HepG2 (cell line): Measurements from ENCODE around the gene APOL2. TPM values are rescaled to one million over a fixed set of nuclear protein-coding genes. Genes with fewer than 3 reads are reported as not detected.

Source experiments
- ATAC-seq: fragments of 200-7000 bp; cut with Tn5 transposase; 3 replicates; pipeline ENCODE4 v1.9.1; 2020; ENCODE audit warnings: mild to moderate bottlenecking, moderate library complexity
- BruUV-seq: library from RNA; stranded (reverse); fragments of 400-500 nt; replicated peaks from 2 replicates; lab custom pipeline; 2021; lab: Mats Ljungman, UMichigan
- CTCF ChIA-PET: fragments of 300-600 bp; formaldehyde crosslinking; extraction: SDS; loops from one replicate; lab custom pipeline; 2021; ENCODE audit warnings: low total read pairs, inconsistent platforms, low intra/inter-chr PET ratio; lab: Yijun Ruan, JAX
- POLR2A ChIA-PET: fragments of 350-600 bp; sonication (Branson Sonifier 250); formaldehyde crosslinking; loops from one replicate; lab custom pipeline; 2020; ENCODE audit warnings: antibody characterized with exemption, inconsistent platforms; lab: Yijun Ruan, JAX
- DNase-seq: peaks from one replicate; pipeline ENCODE4 v3.0.0-alpha.2; 2015; ENCODE audit warnings: low spot score
- FAIRE-seq: peaks from 3 replicates; lab custom pipeline; 2011; peaks lifted over from hg19 to GRCh38; lab: Jason Lieb, UNC
- H2AFZ ChIP-seq: one replicate; pipeline ENCODE4 v1.6.1; 2011; ENCODE audit warnings: low read length, inconsistent platforms
- H3K27ac ChIP-seq: fragments of 300-600 bp; 3 replicates; pipeline ENCODE4 v1.8.0; 2011; ENCODE audit warnings: mixed run types, mild to moderate bottlenecking, mixed read lengths, low read length, inconsistent platforms; ENCODE audit not compliant: insufficient read depth; ENCODE audit errors: extremely low read length
- H3K27me3 ChIP-seq, 2 experiments: fragments of 200-600 bp in 1 of 2; 2 replicates in 1 of 2; 3 replicates in 1 of 2; pipeline versions ENCODE4 v1.6.0 to v1.8.0; 2011; ENCODE audit warnings: low read length in 2 of 2, mild to moderate bottlenecking in 2 of 2, moderate library complexity in 2 of 2, inconsistent platforms in 1 of 2; ENCODE audit not compliant: insufficient read depth in 2 of 2, control insufficient read depth in 1 of 2
- H3K36me3 ChIP-seq, 2 experiments: fragments of 200-600 bp in 1 of 2; replicated peaks in 1 of 2; 2 replicates in 1 of 2; 3 replicates in 1 of 2; pipeline versions ENCODE4 v1.5.1 to v1.8.0; 2011; ENCODE audit warnings: low read length in 2 of 2, inconsistent platforms in 1 of 2; ENCODE audit not compliant: insufficient read depth in 2 of 2, control insufficient read depth in 1 of 2
- H3K4me1 ChIP-seq: 2 replicates; pipeline ENCODE4 v1.5.1; 2012; ENCODE audit warnings: low read length, inconsistent platforms; ENCODE audit not compliant: insufficient read depth
- H3K4me2 ChIP-seq: 2 replicates; pipeline ENCODE4 v1.6.0; 2011; ENCODE audit warnings: low read depth, low read length, inconsistent platforms
- H3K4me3 ChIP-seq, 3 experiments: fragments of 200-600 bp in 1 of 3; sonication (generic), shearing (Covaris generic) in 1 of 3; replicated peaks in 1 of 3; 2 replicates each; pipeline ENCODE4 v1.5.1; 2011 to 2016; ENCODE audit warnings: low read length in 3 of 3, inconsistent platforms in 2 of 3, low read depth in 2 of 3, mild to moderate bottlenecking in 2 of 3, control low read depth in 1 of 3, mixed read lengths in 1 of 3; ENCODE audit not compliant: insufficient read depth in 1 of 3
- H3K79me2 ChIP-seq: one replicate; pipeline ENCODE4 v1.6.1; 2011; ENCODE audit warnings: low read length, inconsistent platforms; ENCODE audit not compliant: insufficient read depth
- H3K9ac ChIP-seq: 2 replicates; pipeline ENCODE4 v1.6.0; 2011; ENCODE audit warnings: mild to moderate bottlenecking, low read depth, low read length, inconsistent platforms; ENCODE audit not compliant: insufficient read depth
- H3K9me3 ChIP-seq: 2 replicates; pipeline ENCODE4 v1.5.1; 2012; ENCODE audit warnings: mild to moderate bottlenecking, low read length
- H4K20me1 ChIP-seq: 2 replicates; pipeline ENCODE4 v1.6.0; 2011; ENCODE audit warnings: inconsistent platforms, mild to moderate bottlenecking, low read length, moderate library complexity; ENCODE audit not compliant: insufficient read depth
- ARID4A ChIP-seq: sonication (generic); formaldehyde crosslinking; IDR thresholded peaks from 2 replicates; pipeline ENCODE4 v1.5.0; 2020; ENCODE audit warnings: mild to moderate bottlenecking, missing genetic modification reagents, borderline replicate concordance
- BRCA1 ChIP-seq: sonication (generic); formaldehyde crosslinking; IDR thresholded peaks from 2 replicates; pipeline ENCODE4 v1.4.0; 2020; ENCODE audit warnings: missing genetic modification reagents
- HIVEP1 ChIP-seq: sonication (generic); formaldehyde crosslinking; IDR thresholded peaks from 2 replicates; pipeline ENCODE4 v1.4.0; 2020; ENCODE audit warnings: mild to moderate bottlenecking, missing genetic modification reagents
- MLXIP ChIP-seq: sonication (generic); formaldehyde crosslinking; IDR thresholded peaks from 2 replicates; pipeline ENCODE4 v1.9.0; 2021; ENCODE audit warnings: missing genetic modification reagents, borderline replicate concordance
- NBN ChIP-seq: fragments of 450-650 bp; conservative IDR thresholded peaks from 2 replicates; pipeline ENCODE4 v1.6.1; 2017
- SIX1 ChIP-seq: sonication (generic); formaldehyde crosslinking; IDR thresholded peaks from 2 replicates; pipeline ENCODE4 v1.4.0; 2020; ENCODE audit warnings: missing genetic modification reagents, borderline replicate concordance
- SP2 ChIP-seq: sonication (generic); formaldehyde crosslinking; IDR thresholded peaks from 2 replicates; pipeline ENCODE4 v1.5.1; 2020; ENCODE audit warnings: mild to moderate bottlenecking, missing genetic modification reagents
- SYNCRIP ChIP-seq: fragments of 200-400 bp; formaldehyde crosslinking; IDR thresholded peaks from 2 replicates; pipeline ENCODE4 v1.6.1; 2018; ENCODE audit warnings: mild to moderate bottlenecking, low read depth, low read length; ENCODE audit not compliant: insufficient read depth
- TFDP1 ChIP-seq: IDR thresholded peaks from 2 replicates; pipeline ENCODE4 v1.6.1; 2016; ENCODE audit warnings: missing compliant biosample characterization, missing genetic modification reagents, borderline replicate concordance
- ZFP37 ChIP-seq: sonication (generic); formaldehyde crosslinking; IDR thresholded peaks from 2 replicates; pipeline ENCODE4 v1.4.0; 2020; ENCODE audit warnings: missing genetic modification reagents, borderline replicate concordance
- ZNF530 ChIP-seq: sonication (generic); formaldehyde crosslinking; IDR thresholded peaks from 2 replicates; pipeline ENCODE4 v1.5.0; 2020; ENCODE audit warnings: low read depth, mild to moderate bottlenecking, missing genetic modification reagents
- ZNF772 ChIP-seq: sonication (generic); formaldehyde crosslinking; IDR thresholded peaks from 2 replicates; pipeline ENCODE4 v1.5.0; 2020; ENCODE audit warnings: mild to moderate bottlenecking, missing genetic modification reagents
- ZNF883 ChIP-seq: sonication (generic); formaldehyde crosslinking; IDR thresholded peaks from 2 replicates; pipeline ENCODE4 v1.5.1; 2020; ENCODE audit warnings: mild to moderate bottlenecking, missing genetic modification reagents; ENCODE audit errors: not compliant biosample characterization
- WGBS: methylation state at CpG from one replicate; pipeline ENCODE4 v1.1.6; 2017; ENCODE audit warnings: low lambda C conversion rate; 5-methylcytosine and 5-hydroxymethylcytosine counted together
- in situ Hi-C: cut with HindIII; loops from 2 replicates; pipeline ENCODE4 v1.10.0; 2017; ENCODE audit warnings: low pct_unique_long_range_greater_than_20kb; ENCODE audit not compliant: extremely low pct_ligation_motif_present
- intact Hi-C: fragments of 100-400 bp; cut with micrococcal nuclease; formaldehyde crosslinking; loops from one replicate; pipeline ENCODE4 v1.10.0; 2022; ENCODE audit not compliant: unreplicated experiment
- polyA plus RNA-seq, 8 experiments: library from polyadenylated mRNA; depleted of rRNA in 3 of 8; stranded (reverse) in 7 of 8; unstranded in 1 of 8; fragments of >200 nt; fragmentation: Illumina TruSeq in 4 of 8; extraction: Trizol in 4 of 8; gene quantifications; 2 replicates each; pipeline versions ENCODE4 v1.2.1 to v1.2.3, GENCODE V29; 2011 to 2016; ENCODE audit warnings: low read depth in 4 of 8, missing spikeins in 1 of 8, mixed read lengths in 1 of 8; ENCODE audit not compliant: insufficient read depth in 1 of 8
- total RNA-seq, 5 experiments: library from RNA; depleted of rRNA; stranded (reverse); fragments of >200 nt; fragmentation: Illumina TruSeq; extraction: Trizol; gene quantifications; 2 replicates each; pipeline ENCODE4 v1.2.3, GENCODE V29; 2016; ENCODE audit warnings: low read depth in 1 of 5

Gene APOL2
- total and polyA plus RNA-seq, 2 of the 13 experiments (the other 11 are each of a cell fraction or from before 2014, with no cell fraction given), result 28.7 to 51.2 TPM

- no peak overlapping the region for H3K27ac ChIP-seq
- no peak for FAIRE-seq
- H3K79me2 ChIP-seq, result no peaks in the 10 kb centered on the region
- peaks cover 3 to 21% of the 10 kb centered on the region in 2 experiments; a peak in 4 of 5 replicates for H3K27me3 ChIP-seq
- no peaks in the 10 kb centered on the region for H4K20me1 ChIP-seq
- 35% methylated on average over 6 of the region's 7 CpGs for WGBS
- no peaks in the 10 kb centered on the region for H3K4me1 ChIP-seq
- intact Hi-C loops, result no loop called here
- POLR2A ChIA-PET, result no interaction called here
- H3K9me3 ChIP-seq, result no peaks in the 10 kb centered on the region
- H3K9ac ChIP-seq, result no peak overlapping the region
- no peaks in the 10 kb centered on the region for H3K36me3 ChIP-seq
- CTCF ChIA-PET, result no interaction called here
- no peak for ATAC-seq
- no peak overlapping the region for H3K4me3 ChIP-seq
- in situ Hi-C loops, result loop anchor here (5.0 kb wide), 1 partner anchor 41 kb away; no protein-coding TSS in a partner anchor
- no peak overlapping the region for H3K4me2 ChIP-seq
- H2AFZ ChIP-seq, result no peak overlapping the region
- no TSS peak for BruUV-seq
- DNase-seq, result no peak
- TF ChIP-seq TFDP1 (CRISPR knock-in tag), result no peak
- no peak for TF ChIP-seq ZFP37 (CRISPR knock-in tag)
- TF ChIP-seq SP2 (CRISPR knock-in tag), result no peak
- no peak for TF ChIP-seq ZNF772 (CRISPR knock-in tag)
- TF ChIP-seq SIX1 (CRISPR knock-in tag), result no peak
- TF ChIP-seq BRCA1 (CRISPR knock-in tag), result no peak
- TF ChIP-seq MLXIP (CRISPR knock-in tag), result no peak
- TF ChIP-seq ZNF530 (CRISPR knock-in tag), result no peak
- TF ChIP-seq ZNF883, result no peak
- no peak for TF ChIP-seq SYNCRIP
- TF ChIP-seq ARID4A (CRISPR knock-in tag), result no peak
- TF ChIP-seq NBN, result no peak
- TF ChIP-seq HIVEP1 (CRISPR knock-in tag), result no peak
Observed at GRCh38 chr22:36183446-36183845, 55.9 kb downstream of the APOL2 start.
